Activated T-cell treated with anti-CD3 and anti-CD28 coated beads for 48 hours (primary cell): ENCODE measurements around the gene PTGER3.
"Not testable (repeated sequence)": the region's sequence is repeated elsewhere in the genome, so short reads cannot be mapped to it uniquely, and the experiment has no call there.

Experiments used
- DNase-seq: peaks from one replicate; pipeline ENCODE4 v3.0.0-alpha.2; 2020; ENCODE audit warnings: low read depth

The PTGER3 gene

GRCh38 chr1:71002709-71003475 is 44.7 kb downstream of the PTGER3 start:
- no peak for DNase-seq

GRCh38 chr1:71001624-71002023 is 46.0 kb downstream of the PTGER3 start:
- DNase-seq: no peak

- DNase-seq: no peak
These were observed 49.8 kb downstream of the PTGER3 start for GRCh38 chr1:70997793-70998192.

- DNase-seq: no peak
These were observed 52.8 kb downstream of the PTGER3 start for GRCh38 chr1:70994753-70995268.

GRCh38 chr1:70993798-70994197 is 53.8 kb downstream of the PTGER3 start:
- no peak for DNase-seq

GRCh38 chr1:70992521-70992920 is 55.1 kb downstream of the PTGER3 start:
- no peak for DNase-seq

GRCh38 chr1:70990469-70991253 is 57.0 kb downstream of the PTGER3 start:
- DNase-seq: no peak

- DNase-seq: no peak
These were observed 60.1 kb downstream of the PTGER3 start for GRCh38 chr1:70987497-70987896.

GRCh38 chr1:70985776-70986225 is 61.8 kb downstream of the PTGER3 start:
- DNase-seq: not testable (repeated sequence)

GRCh38 chr1:70985278-70985677 is 62.3 kb downstream of the PTGER3 start:
- DNase-seq: not testable (repeated sequence)

GRCh38 chr1:70980361-70980760 is 67.3 kb downstream of the PTGER3 start:
- no peak for DNase-seq

GRCh38 chr1:70979881-70980280 is 67.7 kb downstream of the PTGER3 start:
- no peak for DNase-seq

- no peak for DNase-seq
These were observed 68.3 kb downstream of the PTGER3 start for GRCh38 chr1:70979313-70979712.

- no peak for DNase-seq
These were observed 69.0 kb downstream of the PTGER3 start for GRCh38 chr1:70978623-70979022.

GRCh38 chr1:70977575-70977974 is 70.0 kb downstream of the PTGER3 start:
- no peak for DNase-seq

- no peak for DNase-seq
These were observed 70.6 kb downstream of the PTGER3 start for GRCh38 chr1:70977041-70977440.

- no peak for DNase-seq
These were observed 73.9 kb downstream of the PTGER3 start for GRCh38 chr1:70973754-70974153.

- no peak for DNase-seq
These were observed 77.2 kb downstream of the PTGER3 start for GRCh38 chr1:70970407-70970806.

GRCh38 chr1:70966018-70966638 is 81.5 kb downstream of the PTGER3 start:
- no peak for DNase-seq

- no peak for DNase-seq
These were observed 84.2 kb downstream of the PTGER3 start for GRCh38 chr1:70963374-70963773.

- DNase-seq: no peak
These were observed 86.1 kb downstream of the PTGER3 start for GRCh38 chr1:70961374-70961975.

GRCh38 chr1:70948396-70949017 is 99.1 kb downstream of the PTGER3 start:
- DNase-seq: no peak
